Muscle of leg (tissue), 11 donors: ENCODE measurements around the gene TACSTD2. TPM values are rescaled to one million over a fixed set of nuclear protein-coding genes. Genes with fewer than 3 reads are reported as not detected.
A peak's percentile ranks its signal among the peaks of the same experiment; 100 is the strongest.

Experiments
- DNase-seq: peaks from one replicate; pipeline ENCODE4 v3.0.0; 2013
- H3K27ac ChIP-seq: one replicate; pipeline ENCODE4 v1.5.1; 2013; ENCODE audit warnings: mild to moderate bottlenecking, low read length, control low read depth
- H3K27me3 ChIP-seq: one replicate; pipeline ENCODE4 v1.6.1; 2013; ENCODE audit warnings: low read length; ENCODE audit not compliant: control insufficient read depth, insufficient read depth
- H3K36me3 ChIP-seq: one replicate; pipeline ENCODE4 v1.6.1; 2013; ENCODE audit warnings: low read length; ENCODE audit not compliant: control insufficient read depth, insufficient read depth
- H3K4me1 ChIP-seq: one replicate; pipeline ENCODE4 v1.6.1; 2013; ENCODE audit warnings: low read length; ENCODE audit not compliant: control insufficient read depth, insufficient read depth
- H3K4me3 ChIP-seq: one replicate; pipeline ENCODE4 v1.5.1; 2013; ENCODE audit warnings: low read length, control low read depth
- H3K9me3 ChIP-seq: replicated peaks from 2 replicates; pipeline ENCODE4 v1.6.1; 2013; ENCODE audit warnings: low read depth, low read length; ENCODE audit not compliant: control insufficient read depth
- WGBS: methylation state at CpG from one replicate; pipeline ENCODE4 v1.1.5; 2013; ENCODE audit warnings: missing lambda C conversion rate; ENCODE audit not compliant: insufficient coverage; 5-methylcytosine and 5-hydroxymethylcytosine counted together
- polyA plus RNA-seq, 8 donors: library from polyadenylated mRNA; unstranded; fragments of 120-200 nt; gene quantifications; one replicate each; pipeline versions ENCODE4 v1.2.1 to v1.2.3, GENCODE V29; 2013; ENCODE audit warnings: inconsistent platforms in 1 of 8, low replicate concordance in 1 of 8; ENCODE audit not compliant: insufficient read length in 8 of 8, insufficient read depth in 1 of 8
- total RNA-seq: library from RNA; stranded (reverse); fragments of 120-200 nt; gene quantifications from one replicate; pipeline ENCODE4 v1.2.4, GENCODE V29; 2013

Gene TACSTD2
- total and polyA plus RNA-seq, 9 donors, result 0.13 to 6.4 (median 0.24) TPM

- H3K9me3 ChIP-seq, result no peaks in the 10 kb centered on the region
- no peaks in the 10 kb centered on the region for H3K36me3 ChIP-seq
- peaks cover 12% of the 10 kb centered on the region for H3K4me1 ChIP-seq
- WGBS, result no CpG with 5 or more reads among the region's 1 CpG
- no peak for DNase-seq
- no peak overlapping the region for H3K27ac ChIP-seq
- no peak overlapping the region for H3K4me3 ChIP-seq
- peaks cover 30% of the 10 kb centered on the region for H3K27me3 ChIP-seq
Observed at GRCh38 chr1:58580186-58580585, 3.1 kb upstream of the TACSTD2 start.

- WGBS, result 0% methylated on average over 1 of the region's 3 CpGs
- no peak for DNase-seq
- Histone ChIP-seq H3K27me3 (peaks cover 42% of the 10 kb centered on the region), H3K9me3 (no peaks in the 10 kb centered on the region), H3K4me1 (peaks cover 8% of the 10 kb centered on the region), H3K27ac (no peak overlapping the region), H3K4me3 (no peak overlapping the region), H3K36me3 (no peaks in the 10 kb centered on the region)
Observed at GRCh38 chr1:58577654-58578030, 590 bp upstream of the TACSTD2 start.

GRCh38 chr1:58576325-58576726 is 726 bp downstream of the TACSTD2 start:
- peaks cover 43% of the 10 kb centered on the region for H3K27me3 ChIP-seq

GRCh38 chr1:58575551-58576324 is 1.3 kb downstream of the TACSTD2 start:
- Histone ChIP-seq H3K27me3 (peaks cover 43% of the 10 kb centered on the region), H3K4me3 (no peak overlapping the region), H3K4me1 (peaks cover 8% of the 10 kb centered on the region), H3K27ac (no peak overlapping the region), H3K9me3 (no peaks in the 10 kb centered on the region), H3K36me3 (no peaks in the 10 kb centered on the region)
- DNase-seq, result no peak
- WGBS, result 32% methylated on average over 28 of the region's 32 CpGs

More at GRCh38 chr1:58576325-58576726, 726 bp downstream of the TACSTD2 start:
- Histone ChIP-seq H3K4me1 (peaks cover 8% of the 10 kb centered on the region), H3K36me3 (no peaks in the 10 kb centered on the region), H3K9me3 (no peaks in the 10 kb centered on the region), H3K4me3 (peak overlapping the region; percentile 17), H3K27ac (no peak overlapping the region)
- DNase-seq, result no peak
- WGBS, result 2% methylated on average over 43 of the region's 43 CpGs

GRCh38 chr1:58574816-58575215 is 2.2 kb downstream of the TACSTD2 start:
- no peak for DNase-seq
- no peaks in the 10 kb centered on the region for H3K36me3 ChIP-seq
- H3K27me3 ChIP-seq, result peaks cover 43% of the 10 kb centered on the region
- H3K27ac ChIP-seq, result no peak overlapping the region
- H3K4me1 ChIP-seq, result peaks cover 8% of the 10 kb centered on the region
- H3K9me3 ChIP-seq, result no peaks in the 10 kb centered on the region
- no peak overlapping the region for H3K4me3 ChIP-seq
- no CpG with 5 or more reads among the region's 2 CpGs for WGBS

- no CpG with 5 or more reads among the region's 4 CpGs for WGBS
Observed at GRCh38 chr1:58573705-58574591, 3.1 kb downstream of the TACSTD2 start.

GRCh38 chr1:58573138-58573537 is 3.9 kb downstream of the TACSTD2 start:
- Histone ChIP-seq H3K27ac (no peak overlapping the region), H3K4me3 (no peak overlapping the region), H3K36me3 (no peaks in the 10 kb centered on the region), H3K27me3 (peaks cover 37% of the 10 kb centered on the region), H3K9me3 (no peaks in the 10 kb centered on the region), H3K4me1 (peaks cover 8% of the 10 kb centered on the region)
- DNase-seq, result no peak
- no CpG with 5 or more reads among the region's 2 CpGs for WGBS

More at GRCh38 chr1:58573705-58574591, 3.1 kb downstream of the TACSTD2 start:
- Histone ChIP-seq H3K4me1 (peaks cover 8% of the 10 kb centered on the region), H3K9me3 (no peaks in the 10 kb centered on the region), H3K4me3 (no peak overlapping the region), H3K27me3 (peaks cover 40% of the 10 kb centered on the region), H3K27ac (no peak overlapping the region), H3K36me3 (no peaks in the 10 kb centered on the region)
- no peak for DNase-seq

GRCh38 chr1:58572690-58573089 is 4.4 kb downstream of the TACSTD2 start:
- H3K4me3 ChIP-seq, result no peak overlapping the region
- no peak overlapping the region for H3K27ac ChIP-seq
- H3K9me3 ChIP-seq, result no peaks in the 10 kb centered on the region
- H3K4me1 ChIP-seq, result peaks cover 8% of the 10 kb centered on the region
- H3K27me3 ChIP-seq, result peaks cover 37% of the 10 kb centered on the region
- no peak for DNase-seq
- WGBS, result no CpG with 5 or more reads among the region's 2 CpGs
- H3K36me3 ChIP-seq, result no peaks in the 10 kb centered on the region

GRCh38 chr1:58571616-58572015 is 5.4 kb downstream of the TACSTD2 start:
- DNase-seq, result no peak
- Histone ChIP-seq H3K36me3 (no peaks in the 10 kb centered on the region), H3K27me3 (peaks cover 26% of the 10 kb centered on the region), H3K9me3 (no peaks in the 10 kb centered on the region), H3K27ac (no peak overlapping the region), H3K4me3 (no peak overlapping the region), H3K4me1 (peaks cover 6% of the 10 kb centered on the region)

GRCh38 chr1:58570817-58571216 is 6.2 kb downstream of the TACSTD2 start:
- Histone ChIP-seq H3K9me3 (no peaks in the 10 kb centered on the region), H3K4me1 (no peaks in the 10 kb centered on the region), H3K4me3 (no peak overlapping the region), H3K27me3 (peaks cover 18% of the 10 kb centered on the region), H3K27ac (no peak overlapping the region), H3K36me3 (no peaks in the 10 kb centered on the region)
- DNase-seq, result no peak
- 85% methylated on average over 2 of the region's 2 CpGs for WGBS
